ENCODE measurements around the gene DNM3.

DNA sequence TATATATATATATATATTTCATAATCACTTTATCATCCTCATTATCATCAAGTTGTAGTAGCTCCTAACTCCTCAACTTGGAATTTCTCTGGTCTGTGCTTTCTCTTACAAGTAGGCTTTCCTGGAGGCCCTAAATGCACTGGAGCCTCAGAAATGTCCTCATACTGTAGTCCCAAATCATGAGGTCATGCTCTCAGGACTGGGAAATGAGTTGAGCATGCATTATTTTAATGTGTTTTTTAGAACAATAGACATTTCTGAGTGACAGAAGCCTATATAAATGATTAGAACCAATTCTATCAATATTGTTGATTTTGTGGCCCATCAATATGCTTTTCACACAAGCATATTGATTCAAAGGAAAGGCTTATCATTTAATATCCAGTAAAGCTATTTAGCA is 536.3 kb downstream of the DNM3 start:
- TF ChIP-seq EZH2 (IDR thresholded peaks at IDR 0.05) (no peak), POLR2AphosphoS5 (IDR thresholded peaks at IDR 0.05; ENCODE audit: borderline replicate concordance, low read depth, low read length) (no peak)

All from SK-N-MC (cell line).